Adrenal gland (tissue), 5 donors: ENCODE measurements around the gene ZNF396.

Source experiments
- CTCF ChIP-seq, 6 experiments: fragments of 450-650 bp in 4 of 6; fragments of 200-600 bp in 2 of 6; sonication (generic) in 1 of 6; IDR thresholded peaks; 1 replicate in 5 of 6; 2 replicates in 1 of 6; pipeline versions ENCODE4 v1.5.1 to v1.8.0; 2016 to 2021; ENCODE audit warnings: antibody characterized with exemption in 6 of 6, mild to moderate bottlenecking in 2 of 6, moderate library complexity in 1 of 6
- POLR2A ChIP-seq, 2 donors: fragments of 450-650 bp; IDR thresholded peaks; one replicate each; pipeline ENCODE4 v1.6.1; 2017; ENCODE audit warnings: antibody characterized with exemption in 2 of 2, mild to moderate bottlenecking in 2 of 2, moderate library complexity in 1 of 2
- donor health status: DM: no; HTN: no; CAD: no.

DNA sequence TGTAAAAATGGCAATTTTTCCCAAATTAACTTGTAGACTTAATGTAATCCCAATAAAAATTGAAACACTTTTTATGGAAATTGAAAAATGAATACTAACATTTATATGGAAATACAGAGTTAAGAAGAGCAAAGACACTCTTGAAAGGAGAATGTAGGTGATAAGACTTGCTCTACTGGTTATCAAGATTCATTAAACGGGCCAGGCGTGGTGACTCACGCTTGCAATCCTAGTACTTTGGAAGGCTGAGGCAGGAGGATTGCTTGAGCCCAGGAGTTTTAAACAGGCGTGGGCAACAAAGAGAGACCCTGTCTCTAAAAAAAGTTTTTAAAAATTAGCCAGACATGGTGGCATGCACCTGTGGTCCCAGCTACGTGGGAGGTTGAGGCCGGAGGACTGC, 29.5 kb upstream of the ZNF396 start:
- TF ChIP-seq CTCF (IDR thresholded peaks at IDR 0.05) = no peak
- no peak for TF ChIP-seq POLR2A (IDR thresholded peaks at IDR 0.05)
